HG02884 (cell line): ENCODE measurements around the gene TNFSF9.
"Not testable (repeated sequence)": the region's sequence is repeated elsewhere in the genome, so short reads cannot be mapped to it uniquely, and the experiment has no call there.

ENCODE experiments used
- ATAC-seq: cut with Tn5 transposase; IDR thresholded peaks from one replicate; pipeline ENCODE4 v1.9.1; 2021; ENCODE audit warnings: mild to moderate bottlenecking, moderate library complexity; ENCODE audit not compliant: unreplicated experiment

TNFSF9 gene

DNA sequence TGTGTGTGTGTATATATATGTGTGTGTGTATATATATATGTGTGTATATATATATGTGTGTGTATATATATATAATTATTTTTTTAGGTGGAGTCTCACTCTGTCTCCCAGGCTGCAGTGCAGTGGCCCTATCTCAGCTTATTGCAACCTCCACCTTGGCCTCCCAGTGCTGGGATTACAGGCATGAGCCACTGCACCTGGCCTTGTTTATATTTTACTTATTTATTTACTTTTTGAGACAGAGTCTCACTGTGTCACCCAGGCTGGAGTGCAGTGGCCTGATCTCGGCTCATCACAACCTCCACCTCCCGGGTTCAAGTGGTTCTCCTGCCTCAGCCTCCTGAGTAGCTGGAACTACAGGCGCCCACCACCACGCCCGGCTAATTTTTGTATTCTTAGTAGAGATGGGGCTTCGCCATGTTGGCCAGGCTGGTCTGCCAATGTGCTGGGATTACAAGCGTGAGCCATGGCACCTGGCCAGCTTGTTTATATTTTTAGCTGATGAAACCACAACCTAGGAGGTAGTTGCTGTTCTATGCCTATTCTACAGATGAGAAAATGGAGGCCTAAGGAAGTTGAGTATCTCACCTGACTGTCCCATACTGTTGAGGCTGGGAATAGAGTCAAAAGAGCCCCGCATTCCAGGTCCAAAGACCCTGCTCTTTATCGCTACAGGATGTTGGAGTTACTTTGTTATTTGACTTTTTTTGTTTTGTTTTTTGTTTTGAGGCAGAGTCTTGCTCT is 22.6 kb upstream of the TNFSF9 start:
- ATAC-seq, result not testable (repeated sequence)

DNA sequence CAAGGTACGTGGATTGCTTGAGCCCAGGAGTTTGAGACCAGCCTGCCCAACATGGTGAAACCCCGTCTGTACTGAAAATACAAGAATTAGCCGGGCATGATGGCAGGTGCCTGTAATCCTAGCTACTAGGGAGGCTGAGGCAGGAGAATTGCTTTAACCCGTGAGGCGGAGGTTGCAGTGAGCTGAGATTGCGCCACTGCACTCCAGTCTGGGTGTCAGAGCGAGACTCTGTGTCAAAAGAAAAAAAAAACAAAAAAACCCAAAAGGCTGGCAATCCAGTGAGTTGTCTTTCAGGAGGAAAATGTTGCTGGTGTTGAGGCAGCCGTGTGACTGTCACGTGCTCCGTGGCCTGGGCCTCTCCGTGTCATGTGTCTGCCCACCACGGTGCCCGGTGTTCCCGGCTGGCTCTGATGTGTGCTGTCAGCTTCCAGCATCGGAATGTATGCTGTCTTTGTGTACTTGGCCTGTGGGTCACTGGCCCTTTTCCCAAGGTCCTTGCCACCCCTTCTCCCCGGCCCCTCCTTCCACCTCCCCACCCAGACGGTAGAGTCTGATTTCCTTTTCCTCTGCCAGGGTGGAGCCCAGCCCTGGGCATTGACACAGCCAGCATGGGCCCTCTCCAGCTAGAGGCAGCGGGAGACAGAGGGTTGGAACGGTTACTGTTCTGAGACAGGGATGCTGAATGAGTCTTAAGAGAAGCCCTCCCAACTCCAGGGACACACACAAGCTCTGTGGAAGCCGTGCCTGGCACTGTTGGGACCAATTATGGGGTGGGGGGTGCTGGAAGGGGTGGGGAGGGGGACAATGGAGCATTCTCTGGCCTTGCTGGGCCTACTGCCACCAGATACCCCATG is 21.5 kb upstream of the TNFSF9 start:
- ATAC-seq, result no peak

GRCh38 chr19:6510618-6511017 is 20.2 kb upstream of the TNFSF9 start:
- no peak for ATAC-seq

DNA sequence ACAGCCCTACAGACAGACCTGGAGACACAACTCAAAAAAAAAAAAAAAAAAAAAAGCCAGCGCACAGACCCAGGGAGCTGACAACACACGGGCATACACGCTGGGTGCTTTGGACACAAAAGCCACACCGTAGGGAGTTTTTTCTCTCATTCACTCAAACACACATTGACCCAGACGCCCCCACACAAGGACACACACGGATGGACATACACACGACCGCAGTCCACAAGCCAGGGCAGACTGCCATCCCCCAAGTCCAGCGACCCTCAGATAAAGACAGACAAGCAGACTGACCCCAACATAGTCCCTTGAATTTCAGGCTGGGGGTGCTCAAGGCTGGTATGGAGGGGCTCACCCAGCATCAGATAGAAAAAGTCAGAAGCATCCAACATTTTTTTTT is 16.7 kb upstream of the TNFSF9 start:
- no peak for ATAC-seq

GRCh38 chr19:6514926-6515544 is 15.8 kb upstream of the TNFSF9 start:
- no peak for ATAC-seq

DNA sequence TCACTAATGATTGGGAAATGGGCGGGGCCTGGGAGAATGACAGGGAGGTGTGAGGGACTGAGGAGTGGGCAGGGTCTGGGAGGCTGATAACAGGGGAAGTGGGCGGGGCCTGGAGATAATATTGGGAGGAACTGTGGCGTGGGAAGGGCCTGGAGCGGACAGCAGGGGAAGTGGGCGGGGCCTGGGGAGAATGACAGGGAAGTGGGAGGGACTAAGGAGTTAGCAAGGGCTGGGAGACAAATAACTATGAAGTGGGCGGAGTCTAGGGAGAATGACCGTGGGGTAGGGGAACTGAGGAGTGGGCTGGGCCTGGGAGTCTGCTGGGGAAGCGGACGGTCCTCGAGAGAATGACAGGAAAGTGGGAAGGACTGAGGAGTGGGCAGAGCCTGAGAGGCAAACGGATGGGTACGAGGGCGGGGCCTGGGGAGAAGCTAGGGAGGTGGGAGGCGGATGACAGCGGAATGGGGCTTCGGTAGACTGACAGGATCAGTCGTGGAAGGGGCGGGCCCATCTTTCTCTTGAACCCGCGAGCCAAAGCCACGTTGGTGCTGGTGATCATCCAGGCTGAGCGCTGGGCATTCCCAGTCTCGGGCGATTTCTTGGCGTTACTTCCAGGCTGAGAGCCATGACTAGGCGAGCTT is 14.7 kb upstream of the TNFSF9 start:
- no peak for ATAC-seq

DNA sequence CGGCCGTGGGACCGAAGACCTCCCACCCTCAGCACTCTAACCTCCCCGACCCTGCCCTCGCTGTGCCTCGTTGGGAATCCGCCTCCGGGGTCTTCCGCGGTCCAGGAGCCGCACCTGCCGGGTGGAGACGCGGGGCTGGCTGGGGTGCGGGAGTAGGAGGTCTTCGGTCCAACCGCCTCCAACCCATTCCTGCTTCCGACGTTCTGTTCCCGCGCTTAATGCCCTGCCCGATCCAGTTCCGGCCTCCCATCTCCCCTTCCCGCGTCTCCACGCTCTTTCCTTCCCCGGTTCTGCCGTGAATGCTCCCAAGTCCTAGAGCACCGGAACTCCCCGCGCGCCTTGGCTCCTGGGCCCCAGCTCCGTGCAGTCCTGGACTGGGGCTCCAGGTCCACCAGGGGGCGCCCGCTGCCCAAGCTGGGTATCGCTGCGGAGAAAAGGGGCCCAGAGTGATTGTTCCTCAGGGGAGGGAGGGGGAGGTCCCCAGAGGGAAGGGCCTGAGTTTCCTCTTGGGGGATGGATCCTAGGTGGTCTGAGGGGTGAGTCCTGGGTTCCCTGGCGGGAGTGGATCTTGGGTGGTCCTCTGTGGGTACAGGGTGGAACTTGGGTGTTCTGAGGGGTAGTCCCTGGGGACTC is 14.1 kb upstream of the TNFSF9 start:
- no peak for ATAC-seq

GRCh38 chr19:6518145-6518911 is 12.5 kb upstream of the TNFSF9 start:
- ATAC-seq, result no peak

- ATAC-seq, result no peak
These were observed 11.5 kb upstream of the TNFSF9 start for GRCh38 chr19:6519289-6519688.

GRCh38 chr19:6521718-6522646 is 8.8 kb upstream of the TNFSF9 start:
- ATAC-seq, result peak; percentile 46

DNA sequence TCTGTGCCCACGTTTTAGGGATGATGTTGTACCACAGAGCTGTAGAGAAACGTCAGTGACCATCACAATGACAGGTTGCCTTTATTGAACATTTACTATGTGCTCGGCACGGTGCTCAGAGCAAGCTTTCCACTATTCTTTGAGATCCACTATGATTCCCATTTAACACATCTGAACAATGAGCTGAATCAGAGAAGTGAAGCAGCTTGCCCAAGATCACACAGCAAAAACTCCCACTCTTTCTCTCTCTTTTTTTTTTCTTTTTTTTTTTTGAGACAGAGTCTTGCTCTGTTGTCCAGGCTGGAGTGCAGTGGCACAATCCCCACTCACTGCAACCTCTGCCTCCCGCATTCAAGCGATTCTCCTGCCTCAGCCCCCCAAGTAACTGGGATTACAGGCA is 8.1 kb upstream of the TNFSF9 start:
- ATAC-seq, result no peak

DNA sequence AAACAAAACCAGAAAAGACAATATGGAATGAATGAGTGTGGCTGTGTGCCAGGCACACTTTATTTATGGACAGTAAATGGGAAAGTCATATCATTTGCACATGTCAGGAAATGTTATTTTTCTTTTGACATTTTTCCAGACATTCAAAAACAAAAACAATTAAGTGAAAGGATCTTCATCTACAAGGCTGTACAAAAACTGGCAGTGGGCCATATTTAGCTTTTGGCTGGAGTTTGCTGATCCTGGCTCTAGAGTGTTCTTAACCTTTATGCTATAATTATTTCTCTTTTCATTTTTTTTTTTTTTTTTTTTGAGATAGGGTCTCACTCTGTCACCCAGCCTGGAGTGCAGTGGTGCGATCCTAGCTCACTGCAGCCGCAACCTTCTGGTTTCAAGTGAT is 6.5 kb upstream of the TNFSF9 start:
- no peak for ATAC-seq

- no peak for ATAC-seq
These were observed 2.8 kb upstream of the TNFSF9 start for GRCh38 chr19:6527893-6528543.

- ATAC-seq, result no peak
These were observed 2.2 kb upstream of the TNFSF9 start for GRCh38 chr19:6528544-6529121.

DNA sequence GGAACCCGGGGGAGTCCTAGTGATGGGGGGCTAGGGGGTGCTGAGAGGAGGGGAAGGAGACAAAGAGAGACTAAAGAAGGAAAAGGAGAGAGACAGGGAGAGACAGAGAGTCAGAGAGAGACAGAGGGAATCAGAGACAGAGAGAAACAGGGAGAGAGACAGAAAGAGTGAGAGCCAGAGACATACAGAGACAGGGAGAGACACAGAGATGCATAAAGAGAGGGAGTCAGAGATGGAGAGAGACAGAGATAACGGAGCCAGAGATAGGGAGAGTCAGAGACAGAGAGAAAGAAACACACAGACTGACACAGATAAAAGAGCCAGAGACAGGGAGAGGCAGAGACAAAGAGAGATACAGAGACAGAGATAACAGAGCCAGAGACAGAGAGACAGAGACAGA is 1.5 kb upstream of the TNFSF9 start:
- ATAC-seq, result no peak

- no peak for ATAC-seq
These were observed 865 bp upstream of the TNFSF9 start for GRCh38 chr19:6529937-6530385.

DNA sequence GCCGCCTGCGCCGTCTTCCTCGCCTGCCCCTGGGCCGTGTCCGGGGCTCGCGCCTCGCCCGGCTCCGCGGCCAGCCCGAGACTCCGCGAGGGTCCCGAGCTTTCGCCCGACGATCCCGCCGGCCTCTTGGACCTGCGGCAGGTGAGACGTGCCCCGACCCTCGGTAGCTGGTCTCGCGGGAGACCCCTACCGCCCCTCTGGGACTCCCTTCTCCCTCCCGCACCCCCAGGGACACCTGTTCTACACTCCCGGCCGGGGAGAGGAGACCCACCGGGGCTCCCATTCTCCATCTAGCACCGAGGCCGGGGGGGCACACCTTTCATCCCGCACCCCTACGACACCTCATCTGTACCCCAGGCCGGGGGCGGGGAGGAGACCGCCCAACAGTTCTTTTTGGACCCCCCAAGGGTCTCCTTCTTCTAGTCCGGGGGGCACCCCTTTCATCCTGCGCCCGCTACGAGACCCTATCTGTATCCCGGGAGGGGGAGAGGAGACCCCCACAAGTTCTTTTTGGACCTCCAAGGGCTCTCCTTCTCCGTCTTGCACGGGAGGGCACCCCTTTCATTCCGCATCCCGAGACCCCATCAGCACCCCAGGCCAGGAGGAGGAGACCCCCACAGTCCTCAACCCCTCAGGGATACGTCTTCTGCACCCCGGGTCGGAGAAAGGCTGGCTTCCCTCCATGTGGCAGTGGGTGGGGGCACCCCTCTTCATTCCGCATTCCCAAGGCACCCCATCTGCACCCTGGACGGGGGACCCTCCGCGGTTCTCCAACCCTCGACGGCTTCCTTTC is 533 bp downstream of the TNFSF9 start:
- ATAC-seq, result no peak

DNA sequence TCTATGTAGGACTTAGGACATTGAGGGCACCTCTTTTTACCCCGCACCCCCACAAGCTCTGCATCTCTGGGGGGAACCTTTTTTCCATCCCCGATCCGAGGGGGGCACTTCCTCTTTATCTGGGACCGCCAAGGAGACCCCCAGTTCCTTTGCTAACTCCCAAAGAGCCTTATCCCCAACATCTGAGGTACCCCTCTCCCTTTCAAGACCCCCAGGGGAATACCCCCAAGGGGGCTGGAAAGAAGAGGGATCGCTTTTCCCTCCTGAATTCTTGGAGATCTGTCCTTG is 1.1 kb downstream of the TNFSF9 start:
- no peak for ATAC-seq
